Measurements from ENCODE around the gene LNPEP. TPM values are rescaled to one million over a fixed set of nuclear protein-coding genes. Genes with fewer than 3 reads are reported as not detected.

The LNPEP gene
- total RNA-seq, 4 donors from 2014 or later: 7.2 to 40.5 (median 34.8) TPM

DNA sequence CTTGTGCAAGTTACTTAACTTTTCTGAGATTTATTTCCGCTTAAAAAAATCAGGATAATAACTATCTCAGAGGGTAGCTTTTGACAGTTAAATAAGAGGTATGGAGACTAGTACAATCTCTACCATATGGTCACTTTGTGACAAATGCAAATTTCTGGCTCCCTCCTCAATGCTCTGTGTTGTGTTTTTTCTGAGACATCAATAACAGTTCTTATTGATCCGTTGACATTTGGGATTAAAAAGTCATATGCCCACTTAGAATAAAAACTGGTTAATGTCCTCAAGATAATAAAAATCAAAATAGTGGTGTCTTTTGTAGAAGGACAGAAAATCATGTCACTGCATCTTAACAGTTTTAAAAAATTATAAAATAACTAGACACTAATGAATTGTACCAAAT is 24.7 kb upstream of the LNPEP start:
- in situ Hi-C loops (cut with MboI; ENCODE audit: low pct_ligation_motif_present in 1 of 4, low pct_unique_long_range_greater_than_20kb in 1 of 4, low sequenced_read_pairs in 3 of 4): no loop called here
- WGBS, 2 donors (ENCODE audit: low coverage in 1 of 2): 94 to 100% methylated on average over 2 of the region's 2 CpGs
- TF ChIP-seq POLR2AphosphoS5 (IDR thresholded peaks at IDR 0.05) (no peak), EP300 (IDR thresholded peaks at IDR 0.05; ENCODE audit: low read depth) (no peak), POLR2A (IDR thresholded peaks at IDR 0.05) (no peak), CTCF (IDR thresholded peaks at IDR 0.05) (no peak)

GRCh38 chr5:96913233-96913632 is 22.6 kb upstream of the LNPEP start:
- no peak for TF ChIP-seq POLR2A (IDR thresholded peaks at IDR 0.05)
- no peak for TF ChIP-seq POLR2AphosphoS5 (IDR thresholded peaks at IDR 0.05)
- TF ChIP-seq CTCF (IDR thresholded peaks at IDR 0.05): no peak
- TF ChIP-seq EP300 (IDR thresholded peaks at IDR 0.05; ENCODE audit: low read depth): no peak
- H3K9me3 ChIP-seq: no peaks in the 10 kb centered on the region
- WGBS, 2 donors (ENCODE audit: low coverage in 1 of 2): 84 to 89% methylated on average over 2 of the region's 2 CpGs
- no peaks in the 10 kb centered on the region for H3K4me1 ChIP-seq
- no peak for DNase-seq
- in situ Hi-C loops (cut with MboI; ENCODE audit: low pct_ligation_motif_present in 1 of 4, low pct_unique_long_range_greater_than_20kb in 1 of 4, low sequenced_read_pairs in 3 of 4): no loop called here
- peaks cover 0 to 12% (median 6%) of the 10 kb centered on the region in 4 donors for H3K36me3 ChIP-seq
- H3K27ac ChIP-seq: no peak overlapping the region
- H3K4me3 ChIP-seq: no peak overlapping the region
- intact Hi-C loops (cut with DNase I; ENCODE audit: low total_unique reads): no loop called here
- H3K27me3 ChIP-seq: no peaks in the 10 kb centered on the region

More for the DNA sequence above, 24.7 kb upstream of the LNPEP start:
- peaks cover 0 to 13% (median 6%) of the 10 kb centered on the region in 4 donors for H3K36me3 ChIP-seq
- no peak overlapping the region for H3K27ac ChIP-seq
- H3K9me3 ChIP-seq: no peaks in the 10 kb centered on the region
- no peaks in the 10 kb centered on the region for H3K27me3 ChIP-seq
- no peaks in the 10 kb centered on the region for H3K4me1 ChIP-seq
- no peak overlapping the region for H3K4me3 ChIP-seq
- intact Hi-C loops (cut with DNase I; ENCODE audit: low total_unique reads): no loop called here
- DNase-seq: no peak

GRCh38 chr5:96919754-96920197 is 16.1 kb upstream of the LNPEP start:
- no peak for DNase-seq
- TF ChIP-seq POLR2A (IDR thresholded peaks at IDR 0.05) (no peak), POLR2AphosphoS5 (IDR thresholded peaks at IDR 0.05) (no peak), EP300 (IDR thresholded peaks at IDR 0.05; ENCODE audit: low read depth) (no peak), CTCF (IDR thresholded peaks at IDR 0.05) (no peak)
- peaks cover 4 to 11% (median 6%) of the 10 kb centered on the region in 4 donors for H3K4me1 ChIP-seq
- in situ Hi-C loops (cut with MboI; ENCODE audit: low pct_ligation_motif_present in 1 of 4, low pct_unique_long_range_greater_than_20kb in 1 of 4, low sequenced_read_pairs in 3 of 4) (no loop called here), intact Hi-C loops (cut with DNase I; ENCODE audit: low total_unique reads) (no loop called here)
- H3K36me3 ChIP-seq: peaks cover 0 to 7% (median 0%) of the 10 kb centered on the region in 4 donors
- H3K27me3 ChIP-seq: no peaks in the 10 kb centered on the region
- WGBS, 2 donors (ENCODE audit: low coverage in 1 of 2): 78 to 83% methylated on average over 4 of the region's 4 CpGs
- no peak overlapping the region for H3K4me3 ChIP-seq
- H3K9me3 ChIP-seq: no peaks in the 10 kb centered on the region
- no peak overlapping the region for H3K27ac ChIP-seq

GRCh38 chr5:96920744-96921355 is 15.0 kb upstream of the LNPEP start:
- H3K27me3 ChIP-seq: no peaks in the 10 kb centered on the region
- no peaks in the 10 kb centered on the region for H3K9me3 ChIP-seq
- intact Hi-C loops (cut with DNase I; ENCODE audit: low total_unique reads): no loop called here
- H3K4me3 ChIP-seq: no peak overlapping the region
- WGBS, 2 donors (ENCODE audit: low coverage in 1 of 2): 65 to 72% methylated on average over 3 of the region's 3 CpGs
- in situ Hi-C loops (cut with MboI; ENCODE audit: low pct_ligation_motif_present in 1 of 4, low pct_unique_long_range_greater_than_20kb in 1 of 4, low sequenced_read_pairs in 3 of 4): no loop called here
- peak overlapping the region in 1 of 4 donors; percentile 25 for H3K27ac ChIP-seq
- TF ChIP-seq POLR2AphosphoS5 (IDR thresholded peaks at IDR 0.05): no peak
- no peak for TF ChIP-seq POLR2A (IDR thresholded peaks at IDR 0.05)
- TF ChIP-seq EP300 (IDR thresholded peaks at IDR 0.05; ENCODE audit: low read depth): no peak
- no peak for TF ChIP-seq CTCF (IDR thresholded peaks at IDR 0.05)
- DNase-seq: no peak
- H3K4me1 ChIP-seq: peaks cover 4 to 12% (median 6%) of the 10 kb centered on the region in 4 donors
- peaks cover 0 to 7% (median 0%) of the 10 kb centered on the region in 4 donors for H3K36me3 ChIP-seq
